DMS153 (cell line): ENCODE results near the gene FNBP1L.

Source experiments
- DNase-seq: peaks from one replicate; lab custom pipeline; 2025; lab: John Stamatoyannopoulos, UW

FNBP1L gene

GRCh38 chr1:93592551-93592949 lies 144.6 kb downstream of the FNBP1L start:
- DNase-seq = no peak

GRCh38 chr1:93593854-93594602 lies 146.1 kb downstream of the FNBP1L start:
- no peak for DNase-seq

- DNase-seq = no peak
These were observed 146.6 kb downstream of the FNBP1L start for GRCh38 chr1:93594603-93594880.

DNA sequence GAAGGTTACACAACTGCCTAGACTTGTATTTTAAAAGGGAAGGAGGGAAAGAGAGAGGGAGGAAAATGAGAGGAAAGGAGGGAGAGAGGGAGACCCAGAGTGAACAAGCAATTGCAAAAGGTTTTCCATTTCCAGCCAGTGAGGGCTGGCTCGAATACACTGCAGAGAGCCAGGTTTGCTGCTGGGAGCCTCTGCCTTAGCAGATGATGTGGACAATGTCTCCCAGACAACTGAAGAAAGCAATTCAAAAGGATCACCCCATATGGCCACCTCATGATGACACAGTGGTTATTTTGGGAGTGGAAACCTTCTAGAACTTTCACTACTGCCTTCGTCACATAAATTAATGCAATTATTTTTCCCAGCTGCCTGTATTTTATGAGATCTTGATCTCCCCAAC lies 147.3 kb downstream of the FNBP1L start:
- DNase-seq = no peak

GRCh38 chr1:93595743-93596142 lies 147.8 kb downstream of the FNBP1L start:
- DNase-seq = no peak

- no peak for DNase-seq
These were observed 148.6 kb downstream of the FNBP1L start for GRCh38 chr1:93596329-93597089.

DNA sequence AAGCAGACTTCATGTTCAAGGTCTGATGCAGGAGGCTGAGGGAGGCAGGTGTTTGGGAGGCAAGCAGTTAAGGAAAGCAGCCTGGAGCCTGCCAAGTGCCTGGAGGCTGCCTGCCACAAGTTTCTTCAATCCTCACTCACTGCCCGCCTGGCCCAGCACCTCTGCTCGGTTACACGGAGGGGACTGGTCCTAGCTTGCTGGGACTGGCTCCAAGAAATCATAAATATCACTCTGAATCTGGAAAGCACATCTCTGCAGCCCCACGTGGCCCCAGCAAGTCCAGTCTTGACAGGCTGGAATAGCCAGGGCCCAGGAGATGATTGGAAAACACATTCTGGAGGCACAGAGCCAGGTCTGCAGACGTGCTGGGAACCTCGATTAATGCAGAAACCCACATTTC lies 149.8 kb downstream of the FNBP1L start:
- DNase-seq = no peak

DNA sequence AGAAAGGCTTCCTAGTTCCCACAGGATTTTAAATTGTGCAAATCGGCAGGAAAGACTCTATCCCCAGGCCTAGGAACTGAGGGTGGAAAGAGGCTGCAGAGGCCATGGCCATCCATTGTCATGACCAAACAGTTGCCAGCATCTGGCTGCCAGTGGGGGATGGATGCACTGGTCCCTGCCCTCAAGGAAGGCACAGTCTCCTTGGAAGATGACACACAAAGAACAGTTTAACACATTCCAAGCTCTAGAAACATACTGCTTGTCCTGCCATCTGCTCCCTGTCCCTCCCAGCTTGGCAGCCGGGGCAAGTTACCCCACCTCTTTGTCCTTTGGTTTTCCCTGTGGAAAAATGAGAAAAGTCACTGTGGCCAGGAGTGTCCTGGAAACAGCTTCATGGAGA lies 150.5 kb downstream of the FNBP1L start:
- no peak for DNase-seq

GRCh38 chr1:93598861-93599439 lies 151.0 kb downstream of the FNBP1L start:
- DNase-seq = no peak

GRCh38 chr1:93599479-93599878 lies 151.6 kb downstream of the FNBP1L start:
- DNase-seq = no peak

DNA sequence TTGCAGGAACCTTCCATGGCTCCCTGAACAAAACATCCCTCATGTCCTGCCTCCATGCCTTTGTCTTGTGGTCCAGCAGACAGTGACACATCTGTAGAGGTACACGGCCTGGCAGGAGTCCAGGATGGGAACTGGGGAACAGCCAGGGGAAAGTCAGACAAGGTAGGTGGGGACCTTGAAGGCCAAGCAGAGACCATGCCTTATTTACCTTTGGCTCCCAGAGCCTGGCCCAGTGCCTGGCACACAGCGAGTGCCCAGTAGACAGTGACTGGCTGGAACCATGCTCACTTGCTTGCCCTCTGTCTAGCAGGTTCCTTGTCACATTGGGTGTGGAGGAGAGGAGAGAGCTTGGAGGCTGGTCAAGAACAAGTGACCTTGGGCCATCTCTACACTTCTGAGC lies 152.7 kb downstream of the FNBP1L start:
- DNase-seq = no peak

- no peak for DNase-seq
These were observed 153.8 kb downstream of the FNBP1L start for GRCh38 chr1:93601686-93602085.

GRCh38 chr1:93602101-93602500 lies 154.2 kb downstream of the FNBP1L start:
- no peak for DNase-seq

DNA sequence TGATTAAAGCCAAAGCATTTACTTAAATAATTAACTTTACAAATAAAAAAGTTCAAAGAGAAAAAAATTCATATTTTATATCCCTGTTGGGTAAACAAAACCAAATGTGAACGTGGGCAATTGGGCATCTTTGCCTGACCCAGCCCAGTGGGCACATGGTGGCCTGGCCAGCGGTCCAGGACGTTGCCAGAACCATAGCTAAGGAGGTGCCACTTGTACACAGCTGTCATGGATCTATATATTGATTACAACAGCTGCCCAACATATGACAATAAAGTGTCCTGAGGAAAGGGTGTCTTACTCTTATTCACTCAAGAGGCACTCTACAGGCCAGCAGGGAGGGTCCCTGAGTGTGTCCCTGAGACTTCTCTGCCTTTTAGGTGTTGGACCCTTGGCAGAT lies 155.2 kb downstream of the FNBP1L start:
- DNase-seq = no peak

DNA sequence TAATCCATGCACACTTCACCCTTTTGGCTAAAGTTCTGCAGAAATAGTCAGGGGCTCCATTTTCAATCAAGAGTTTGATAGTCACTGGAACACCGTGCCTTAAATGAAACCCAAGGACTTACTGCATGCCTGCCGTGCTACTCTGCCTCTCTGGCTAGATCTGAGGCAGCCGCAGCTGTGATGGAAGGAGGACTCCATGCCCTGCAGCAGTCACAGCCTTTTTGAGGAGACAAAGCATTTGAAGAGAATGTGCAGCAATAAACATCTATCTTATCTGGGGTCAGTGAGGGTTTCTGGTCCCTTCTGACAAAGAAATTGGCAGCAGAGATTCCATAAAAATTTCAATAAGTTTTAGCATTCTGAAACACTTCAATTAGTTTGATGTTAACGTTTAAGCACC lies 155.7 kb downstream of the FNBP1L start:
- no peak for DNase-seq
